HG02840 (cell line): ENCODE measurements around the gene TMIGD1.
"Not testable (repeated sequence)": the region's sequence is repeated elsewhere in the genome, so short reads cannot be mapped to it uniquely, and the experiment has no call there.

Experiments used
- ATAC-seq: cut with Tn5 transposase; IDR thresholded peaks from one replicate; pipeline ENCODE4 v1.9.1; 2021; ENCODE audit warnings: mild to moderate bottlenecking, moderate library complexity, moderate number of reproducible peaks; ENCODE audit not compliant: unreplicated experiment, low FRiP score

The TMIGD1 gene

GRCh38 chr17:30360086-30360808, 26.4 kb upstream of the TMIGD1 start:
- ATAC-seq: no peak

- ATAC-seq: no peak
Measured at GRCh38 chr17:30358055-30358760, 24.4 kb upstream of the TMIGD1 start.

GRCh38 chr17:30357476-30357875, 23.6 kb upstream of the TMIGD1 start:
- no peak for ATAC-seq

- no peak for ATAC-seq
Measured at GRCh38 chr17:30354701-30355100, 20.8 kb upstream of the TMIGD1 start.

GRCh38 chr17:30352240-30352814, 18.5 kb upstream of the TMIGD1 start:
- no peak for ATAC-seq

GRCh38 chr17:30351735-30352134, 17.9 kb upstream of the TMIGD1 start:
- no peak for ATAC-seq

- ATAC-seq: not testable (repeated sequence)
Measured at GRCh38 chr17:30351263-30351662, 17.4 kb upstream of the TMIGD1 start.

GRCh38 chr17:30349252-30349651, 15.4 kb upstream of the TMIGD1 start:
- ATAC-seq: no peak

GRCh38 chr17:30347488-30347887, 13.6 kb upstream of the TMIGD1 start:
- no peak for ATAC-seq

GRCh38 chr17:30346221-30346795, 12.5 kb upstream of the TMIGD1 start:
- no peak for ATAC-seq

GRCh38 chr17:30345527-30346075, 11.7 kb upstream of the TMIGD1 start:
- ATAC-seq: no peak

GRCh38 chr17:30345089-30345433, 11.2 kb upstream of the TMIGD1 start:
- ATAC-seq: no peak

GRCh38 chr17:30344283-30345088, 10.6 kb upstream of the TMIGD1 start:
- ATAC-seq: no peak

- no peak for ATAC-seq
Measured at GRCh38 chr17:30343796-30344195, 9.9 kb upstream of the TMIGD1 start.

GRCh38 chr17:30343244-30343643, 9.4 kb upstream of the TMIGD1 start:
- ATAC-seq: not testable (repeated sequence)

GRCh38 chr17:30341703-30342249, 7.9 kb upstream of the TMIGD1 start:
- ATAC-seq: no peak

GRCh38 chr17:30340801-30341356, 7.0 kb upstream of the TMIGD1 start:
- no peak for ATAC-seq

GRCh38 chr17:30339086-30339485, 5.2 kb upstream of the TMIGD1 start:
- ATAC-seq: no peak

GRCh38 chr17:30337393-30337999, 3.6 kb upstream of the TMIGD1 start:
- ATAC-seq: no peak
